Mesothelial cell of epicardium (in vitro differentiated cells): ENCODE measurements around the gene PHACTR2. TPM values are rescaled to one million over a fixed set of nuclear protein-coding genes. Genes with fewer than 3 reads are reported as not detected.

Experiments
- DNase-seq, 2 experiments: peaks; one replicate each; pipeline ENCODE4 v3.0.0; 2021; ENCODE audit warnings: low spot score in 2 of 2; ENCODE audit not compliant: unreplicated experiment in 2 of 2
- H3K27ac Mint-ChIP-seq: 2 replicates; pipeline ENCODE4 v1.8.0; 2021; ENCODE audit warnings: mixed read lengths
- H3K27me3 Mint-ChIP-seq: 2 replicates; pipeline ENCODE4 v1.8.0; 2021; ENCODE audit warnings: low read depth, mixed read lengths
- H3K36me3 Mint-ChIP-seq: 2 replicates; pipeline ENCODE4 v1.8.0; 2021; ENCODE audit warnings: mixed read lengths
- H3K4me1 Mint-ChIP-seq: 2 replicates; pipeline ENCODE4 v1.8.0; 2021; ENCODE audit warnings: mixed read lengths
- H3K4me3 Mint-ChIP-seq: 2 replicates; pipeline ENCODE4 v1.8.0; 2021; ENCODE audit warnings: mild to moderate bottlenecking, moderate library complexity, mixed read lengths
- H3K9me3 Mint-ChIP-seq: 2 replicates; pipeline ENCODE4 v1.8.0; 2021; ENCODE audit warnings: mixed read lengths
- total RNA-seq: library from RNA; stranded (reverse); gene quantifications from 3 replicates; pipeline ENCODE4 v1.2.1, GENCODE V29; 2021
- TF ChIP-seq, protein P1 (sequence below): fragments of 200-600 bp; sonication (generic); IDR thresholded peaks from one replicate; pipeline ENCODE4 v1.5.0; 2021; ENCODE audit warnings: antibody characterized with exemption; ENCODE audit not compliant: unreplicated experiment

Gene PHACTR2
- total RNA-seq, 1 donor from 2014 or later = 124 TPM

DNA sequence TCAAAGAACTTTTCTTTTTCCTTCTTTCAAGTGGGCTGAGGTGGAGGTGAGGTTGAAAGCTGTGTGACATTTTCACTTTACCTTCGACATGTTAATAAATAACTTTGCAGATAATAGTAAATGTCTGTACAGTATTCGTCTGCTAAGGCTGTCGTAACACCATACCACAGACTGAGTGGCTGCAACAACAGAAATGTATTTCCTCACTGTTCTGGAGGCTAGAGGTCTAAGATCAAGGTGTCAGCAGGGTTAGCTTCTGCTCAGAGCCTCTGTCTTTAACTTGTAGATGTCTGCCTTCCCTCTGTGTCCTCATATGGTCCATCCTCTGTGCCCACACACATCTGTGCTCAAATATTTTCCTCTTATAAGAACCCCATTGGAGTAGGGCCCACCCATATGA, 14.9 kb downstream of the PHACTR2 start:
- Mint-ChIP-seq H3K4me1 (peaks cover 76% of the 10 kb centered on the region), H3K27me3 (no peaks in the 10 kb centered on the region), H3K4me3 (no peak overlapping the region), H3K27ac (peak overlapping the region; percentile 65), H3K9me3 (no peaks in the 10 kb centered on the region), H3K36me3 (no peaks in the 10 kb centered on the region)
- no peak for DNase-seq
- TF ChIP-seq, protein P1, sequence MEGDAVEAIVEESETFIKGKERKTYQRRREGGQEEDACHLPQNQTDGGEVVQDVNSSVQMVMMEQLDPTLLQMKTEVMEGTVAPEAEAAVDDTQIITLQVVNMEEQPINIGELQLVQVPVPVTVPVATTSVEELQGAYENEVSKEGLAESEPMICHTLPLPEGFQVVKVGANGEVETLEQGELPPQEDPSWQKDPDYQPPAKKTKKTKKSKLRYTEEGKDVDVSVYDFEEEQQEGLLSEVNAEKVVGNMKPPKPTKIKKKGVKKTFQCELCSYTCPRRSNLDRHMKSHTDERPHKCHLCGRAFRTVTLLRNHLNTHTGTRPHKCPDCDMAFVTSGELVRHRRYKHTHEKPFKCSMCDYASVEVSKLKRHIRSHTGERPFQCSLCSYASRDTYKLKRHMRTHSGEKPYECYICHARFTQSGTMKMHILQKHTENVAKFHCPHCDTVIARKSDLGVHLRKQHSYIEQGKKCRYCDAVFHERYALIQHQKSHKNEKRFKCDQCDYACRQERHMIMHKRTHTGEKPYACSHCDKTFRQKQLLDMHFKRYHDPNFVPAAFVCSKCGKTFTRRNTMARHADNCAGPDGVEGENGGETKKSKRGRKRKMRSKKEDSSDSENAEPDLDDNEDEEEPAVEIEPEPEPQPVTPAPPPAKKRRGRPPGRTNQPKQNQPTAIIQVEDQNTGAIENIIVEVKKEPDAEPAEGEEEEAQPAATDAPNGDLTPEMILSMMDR = no peak

DNA sequence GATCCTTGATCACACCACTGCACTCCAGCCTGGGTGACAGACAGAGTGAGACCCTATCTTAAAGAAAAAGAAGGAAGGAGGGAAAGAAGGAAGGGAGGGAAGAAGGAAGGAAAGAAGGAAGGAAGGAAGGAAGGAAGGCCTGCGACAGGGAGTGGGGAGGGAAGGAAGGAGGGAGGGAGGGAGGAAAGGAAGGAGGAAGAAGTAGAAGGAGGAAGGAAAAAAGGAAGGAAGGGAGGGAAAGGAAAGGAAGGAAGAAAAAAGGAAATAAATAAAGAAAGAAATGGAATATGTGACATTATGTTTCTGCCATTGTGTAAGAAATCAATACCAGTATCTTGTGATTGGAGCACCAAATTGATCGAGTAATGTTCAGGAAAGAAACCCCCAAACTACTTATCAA, 16.2 kb downstream of the PHACTR2 start:
- Mint-ChIP-seq H3K4me3 (no peak overlapping the region), H3K9me3 (no peaks in the 10 kb centered on the region), H3K27ac (peak overlapping the region; percentile 9), H3K36me3 (peaks cover 3% of the 10 kb centered on the region), H3K4me1 (peaks cover 66% of the 10 kb centered on the region), H3K27me3 (no peaks in the 10 kb centered on the region)
- TF ChIP-seq, protein P1 = no peak
- no peak for DNase-seq

DNA sequence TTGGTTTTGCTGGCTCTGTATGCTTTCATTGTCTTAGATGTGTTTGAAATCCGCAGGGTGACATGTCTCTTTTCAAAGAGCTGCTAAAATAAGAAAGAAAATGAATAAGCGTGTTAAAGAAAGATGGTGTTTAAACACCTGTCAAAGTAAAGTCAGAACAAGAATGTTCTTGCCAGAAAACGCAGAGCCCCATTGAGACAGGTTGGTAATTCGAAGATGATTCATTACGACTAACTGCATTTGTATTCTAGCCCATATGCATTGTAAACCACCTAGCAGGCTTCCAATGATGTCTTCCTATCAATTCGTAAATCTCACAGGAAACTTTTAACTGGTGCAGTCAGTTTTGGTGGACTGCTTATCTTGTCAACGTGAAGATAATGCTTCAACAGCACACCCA, 16.8 kb downstream of the PHACTR2 start:
- no peaks in the 10 kb centered on the region for H3K27me3 Mint-ChIP-seq
- peak overlapping the region; percentile 11 for H3K27ac Mint-ChIP-seq
- H3K4me1 Mint-ChIP-seq = peaks cover 62% of the 10 kb centered on the region
- TF ChIP-seq, protein P1 = no peak
- H3K9me3 Mint-ChIP-seq = no peaks in the 10 kb centered on the region
- no peak for DNase-seq
- H3K4me3 Mint-ChIP-seq = no peak overlapping the region
- H3K36me3 Mint-ChIP-seq = peaks cover 8% of the 10 kb centered on the region

DNA sequence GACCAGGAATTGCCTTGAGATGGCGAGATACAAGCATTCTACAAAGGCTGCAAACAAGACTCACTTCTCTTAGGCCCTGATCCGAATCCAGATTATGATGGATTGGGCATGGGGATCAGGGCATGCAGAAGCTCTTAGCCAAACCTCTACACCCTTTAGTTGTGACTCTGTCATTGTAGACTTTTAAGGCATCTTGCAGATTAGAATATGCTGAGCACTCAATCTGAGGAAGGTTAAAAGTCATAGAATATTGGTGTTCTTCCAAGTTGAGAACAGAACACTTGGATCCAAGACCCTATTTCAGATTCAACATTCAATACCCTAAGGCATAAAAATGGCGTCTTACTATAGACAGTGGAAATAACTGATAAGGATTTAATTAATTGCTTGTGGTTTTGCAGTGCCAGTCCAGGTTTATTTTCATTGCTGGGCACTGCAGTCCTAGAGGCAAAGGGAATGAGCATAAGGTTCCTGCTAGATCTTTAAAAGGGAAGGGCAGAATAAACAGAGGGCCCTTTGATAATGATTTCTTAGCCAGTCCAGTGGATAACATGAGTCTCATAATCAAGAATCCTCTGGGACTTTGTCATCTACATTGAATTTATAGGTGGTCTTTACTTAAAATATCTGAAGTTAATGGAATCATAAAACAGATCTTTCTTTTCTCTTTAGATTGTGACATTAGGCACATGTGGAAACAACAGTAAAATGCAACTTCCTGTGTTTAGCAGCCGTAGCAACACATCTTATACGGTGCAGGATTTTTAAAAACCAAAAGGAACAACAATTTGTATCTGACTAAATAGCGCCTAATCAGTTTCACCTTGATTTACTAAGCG, 17.6 kb downstream of the PHACTR2 start:
- no peak for DNase-seq
- H3K27ac Mint-ChIP-seq = peak overlapping the region; percentile 44

DNA sequence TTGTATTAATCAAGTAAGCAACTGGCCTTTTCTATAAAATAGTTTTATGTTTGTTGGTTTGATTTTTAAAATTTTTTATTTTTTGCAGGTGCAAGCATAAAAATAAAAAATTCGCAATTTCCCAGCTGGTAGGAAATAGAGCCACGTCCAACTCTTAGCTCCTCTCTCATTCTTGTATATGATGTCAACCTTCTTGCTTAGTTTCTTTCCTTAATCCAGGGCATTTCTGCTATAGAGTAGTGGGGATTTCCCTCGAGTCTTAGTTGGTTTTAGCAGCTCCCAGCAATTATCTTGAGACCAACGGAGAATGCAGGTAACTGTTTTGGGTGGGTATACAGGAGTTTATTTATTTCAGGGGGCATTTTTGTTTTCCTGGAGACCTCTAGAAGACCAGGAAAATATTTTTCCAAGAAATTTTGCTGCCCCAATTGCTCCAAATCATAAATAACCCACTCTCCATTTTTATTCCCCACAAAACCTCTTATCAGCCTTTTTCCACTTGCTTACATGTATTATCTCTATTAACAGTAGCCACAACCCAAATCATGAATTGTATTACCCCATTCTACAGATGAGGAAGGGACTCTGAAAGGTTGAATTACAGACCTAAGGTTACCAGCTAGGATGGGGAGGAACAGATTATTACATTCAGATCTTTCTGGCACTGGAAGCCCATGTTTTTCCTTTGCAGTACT, 18.4 kb downstream of the PHACTR2 start:
- peak overlapping the region; percentile 30 for H3K27ac Mint-ChIP-seq
- no peaks in the 10 kb centered on the region for H3K27me3 Mint-ChIP-seq
- TF ChIP-seq, protein P1 = no peak
- no peak for DNase-seq
- H3K4me3 Mint-ChIP-seq = no peak overlapping the region
- H3K36me3 Mint-ChIP-seq = peaks cover 10% of the 10 kb centered on the region
- peaks cover 59% of the 10 kb centered on the region for H3K4me1 Mint-ChIP-seq
- no peaks in the 10 kb centered on the region for H3K9me3 Mint-ChIP-seq

More for the DNA sequence above, 17.6 kb downstream of the PHACTR2 start:
- H3K27me3 Mint-ChIP-seq = no peaks in the 10 kb centered on the region
- TF ChIP-seq, protein P1 = no peak
- no peaks in the 10 kb centered on the region for H3K9me3 Mint-ChIP-seq
- peaks cover 10% of the 10 kb centered on the region for H3K36me3 Mint-ChIP-seq
- no peak overlapping the region for H3K4me3 Mint-ChIP-seq
- peaks cover 60% of the 10 kb centered on the region for H3K4me1 Mint-ChIP-seq
